ENCODE measurements around the gene CENPO. TPM values are rescaled to one million over a fixed set of nuclear protein-coding genes. Genes with fewer than 3 reads are reported as not detected.
A peak's percentile ranks its signal among the peaks of the same experiment; 100 is the strongest.

CENPO gene
- total RNA-seq, 1 donor from 2014 or later = 3.7 TPM

GRCh38 chr2:24857746-24858145 lies 64.5 kb downstream of the CENPO start:
- DNase-seq (ENCODE audit: low spot score) = no peak

GRCh38 chr2:24858996-24859395 lies 65.8 kb downstream of the CENPO start:
- no peak for DNase-seq (ENCODE audit: low spot score)

- DNase-seq (ENCODE audit: low spot score) = no peak
Observed at GRCh38 chr2:24859968-24860600, 66.9 kb downstream of the CENPO start.

GRCh38 chr2:24860631-24861030 lies 67.4 kb downstream of the CENPO start:
- DNase-seq (ENCODE audit: low spot score) = no peak

- DNase-seq (ENCODE audit: low spot score) = no peak
Observed at GRCh38 chr2:24861500-24861899, 68.3 kb downstream of the CENPO start.

GRCh38 chr2:24863641-24864040 lies 70.4 kb downstream of the CENPO start:
- DNase-seq (ENCODE audit: low spot score) = no peak

- DNase-seq (ENCODE audit: low spot score) = no peak
Observed at GRCh38 chr2:24866946-24867345, 73.7 kb downstream of the CENPO start.

- DNase-seq (ENCODE audit: low spot score) = peak; percentile 81
Observed at GRCh38 chr2:24870440-24870839, 77.2 kb downstream of the CENPO start.

GRCh38 chr2:24870891-24871705 lies 77.9 kb downstream of the CENPO start:
- DNase-seq (ENCODE audit: low spot score) = peak; percentile 65

- DNase-seq (ENCODE audit: low spot score) = peak; percentile 86
Observed at GRCh38 chr2:24871852-24872333, 78.7 kb downstream of the CENPO start.

Other genes with a start within 250 kb of the CENPO start
- gene PTRHD1, start within 50 bp of the CENPO start, total RNA-seq = 12.9 TPM
- gene ADCY3, start 126.8 kb downstream of the CENPO start, total RNA-seq = 216 TPM
- gene DNAJC27, start 178.5 kb downstream of the CENPO start, total RNA-seq = 10.5 TPM
- gene EFR3B, start 248.7 kb downstream of the CENPO start, total RNA-seq = 2.0 TPM